GM19099 (cell line): ENCODE data around the gene TMEM207.

Experiments used
- POLR2A ChIP-seq: IDR thresholded peaks from 3 replicates; pipeline ENCODE4 v1.6.1; 2011; ENCODE audit warnings: low read depth; ENCODE audit not compliant: insufficient read length; ENCODE audit errors: extremely low read depth

The TMEM207 gene

DNA sequence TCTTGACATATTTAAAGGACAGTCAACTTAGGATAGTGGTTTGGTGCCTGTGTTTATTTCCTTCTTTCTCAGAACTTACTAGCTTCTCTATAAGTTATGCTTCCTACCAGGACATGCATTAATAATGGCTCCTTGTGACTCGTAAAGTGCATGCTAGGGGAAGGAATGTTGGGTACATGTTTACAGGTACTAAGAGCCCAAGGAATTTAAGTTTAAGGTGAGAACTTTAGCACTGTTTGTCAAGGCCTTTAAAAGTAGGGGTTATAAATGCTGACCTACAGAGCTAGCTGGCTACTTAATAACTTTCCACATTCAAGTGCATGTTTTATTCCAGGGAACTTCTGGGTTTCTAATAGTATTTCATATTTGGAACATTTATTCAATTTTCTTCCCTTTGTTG, at the start of gene TMEM207:
Gene TMEM207, minus strand, starts transcription at position 101 of the 400 bp plus-strand sequence. Its CDS starts 92 bp downstream, at position 9.
- TF ChIP-seq POLR2A = no peak

GRCh38 chr3:190499122-190499521, 49.4 kb upstream of the TMEM207 start:
- TF ChIP-seq POLR2A = no peak

DNA sequence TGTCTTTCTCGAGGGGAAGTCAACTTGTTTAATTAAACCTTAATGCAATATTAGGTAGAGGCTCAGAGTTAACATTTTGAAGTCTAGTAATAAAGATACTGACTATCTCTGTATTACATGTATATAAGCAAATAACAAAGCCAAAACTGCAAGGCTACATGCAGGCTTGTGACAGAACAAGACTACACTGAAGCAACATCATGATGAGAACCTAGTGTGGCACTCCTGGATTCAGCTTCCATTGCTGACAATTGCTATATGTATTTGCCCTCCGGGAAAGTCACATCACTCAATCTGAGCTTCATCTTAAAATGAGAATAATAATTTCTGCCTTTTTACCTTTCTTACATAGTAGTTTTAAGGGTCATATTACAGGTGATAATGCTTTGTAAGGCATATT, 48.6 kb upstream of the TMEM207 start:
- no peak for TF ChIP-seq POLR2A

DNA sequence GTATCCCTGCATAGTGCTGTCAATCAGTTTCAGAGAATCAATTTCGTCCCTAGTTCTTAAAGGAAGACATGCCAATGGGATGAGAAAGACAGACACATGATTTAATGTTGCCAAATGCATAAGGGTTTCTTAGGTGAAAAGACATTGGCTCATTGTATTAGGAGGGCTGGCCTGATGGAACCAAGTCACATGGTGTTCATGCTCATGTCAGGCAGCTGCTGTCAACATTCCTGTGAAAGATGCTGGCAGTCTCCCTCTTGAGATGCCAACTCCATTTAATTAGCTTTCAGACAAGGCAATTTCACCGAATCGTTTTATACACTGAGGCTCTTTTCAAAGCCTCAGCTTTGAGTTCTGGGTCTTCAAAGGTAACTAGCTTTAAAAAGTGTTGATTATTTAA, 48.1 kb upstream of the TMEM207 start:
- no peak for TF ChIP-seq POLR2A

DNA sequence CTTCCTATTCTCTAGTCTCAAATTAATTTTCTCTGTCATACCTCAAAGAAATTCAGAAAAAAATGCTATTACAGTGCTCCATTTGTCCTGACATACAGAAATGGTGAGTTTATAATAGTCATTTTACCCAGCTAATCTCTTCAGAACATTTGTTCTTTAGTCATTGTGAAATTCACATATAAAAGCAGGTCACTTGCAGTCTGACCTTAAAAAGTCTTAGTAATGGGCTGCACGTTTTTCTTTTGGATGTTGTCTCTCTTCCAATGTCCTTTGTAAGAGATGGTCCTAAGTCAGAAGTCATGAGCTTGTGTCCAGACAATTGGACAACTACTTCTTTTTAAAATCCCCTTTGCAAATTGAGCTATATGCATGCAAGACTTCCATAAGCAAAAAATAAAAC, 47.2 kb upstream of the TMEM207 start:
- no peak for TF ChIP-seq POLR2A

- no peak for TF ChIP-seq POLR2A
These were observed 46.1 kb upstream of the TMEM207 start for GRCh38 chr3:190495796-190496195.

DNA sequence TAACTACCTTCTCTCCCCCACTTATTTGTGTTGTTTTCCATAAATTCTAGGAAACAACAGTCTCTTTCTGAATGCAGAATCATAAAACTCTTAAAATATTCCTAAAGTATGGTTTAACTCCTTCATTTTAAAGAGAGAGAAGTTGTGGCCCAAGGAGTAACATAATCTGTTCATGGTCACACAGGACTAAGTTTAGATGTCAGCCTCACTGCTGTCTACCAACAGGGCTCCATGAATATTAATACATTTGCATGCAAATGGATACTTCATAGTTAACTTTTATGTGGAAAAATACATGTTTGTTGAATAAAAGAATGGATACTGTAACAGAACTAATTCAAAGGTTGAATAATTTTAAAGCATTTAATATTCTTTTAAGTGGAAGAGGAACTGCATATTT, 45.7 kb upstream of the TMEM207 start:
- TF ChIP-seq POLR2A = no peak

DNA sequence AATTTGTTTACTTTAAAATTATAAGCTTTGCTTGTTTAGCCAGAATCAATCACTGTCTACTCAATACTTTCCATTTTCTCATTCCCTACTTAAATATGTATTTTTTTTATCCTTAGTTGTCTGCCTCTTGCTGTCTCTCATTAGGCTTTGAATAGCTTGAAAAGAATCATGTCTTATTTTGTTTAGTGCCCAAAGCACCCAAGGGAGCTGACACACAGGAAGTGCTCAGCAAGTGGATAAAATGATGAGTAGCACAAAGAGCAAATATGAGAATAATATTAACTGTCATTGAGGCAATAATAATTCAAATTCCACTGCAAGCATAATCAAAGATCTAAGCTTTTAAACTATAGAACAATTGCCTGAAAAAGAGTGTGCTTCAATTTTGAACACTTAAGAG, 45.2 kb upstream of the TMEM207 start:
- TF ChIP-seq POLR2A = no peak

GRCh38 chr3:190492966-190493365, 43.3 kb upstream of the TMEM207 start:
- TF ChIP-seq POLR2A = no peak

DNA sequence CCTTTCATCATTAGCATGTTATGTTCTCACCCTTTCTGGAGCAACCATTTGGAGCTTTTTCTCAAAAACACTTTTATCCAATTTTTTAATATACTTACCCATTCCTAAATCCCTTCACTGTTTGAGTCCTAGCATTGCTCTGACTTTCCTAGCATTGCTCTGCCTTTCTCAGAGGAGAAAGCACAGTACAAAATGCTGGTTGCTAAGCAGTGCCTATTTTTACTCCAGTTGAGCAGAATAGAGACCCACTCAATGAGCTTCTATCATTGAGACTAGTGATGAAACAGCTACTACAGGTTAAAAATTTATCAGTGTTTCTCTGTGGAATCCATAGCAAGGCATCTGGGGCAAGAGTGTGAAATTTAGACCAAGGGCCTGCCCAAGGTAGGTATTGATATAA, 42.4 kb upstream of the TMEM207 start:
- TF ChIP-seq POLR2A = no peak

- no peak for TF ChIP-seq POLR2A
These were observed 41.9 kb upstream of the TMEM207 start for GRCh38 chr3:190491533-190492054.

DNA sequence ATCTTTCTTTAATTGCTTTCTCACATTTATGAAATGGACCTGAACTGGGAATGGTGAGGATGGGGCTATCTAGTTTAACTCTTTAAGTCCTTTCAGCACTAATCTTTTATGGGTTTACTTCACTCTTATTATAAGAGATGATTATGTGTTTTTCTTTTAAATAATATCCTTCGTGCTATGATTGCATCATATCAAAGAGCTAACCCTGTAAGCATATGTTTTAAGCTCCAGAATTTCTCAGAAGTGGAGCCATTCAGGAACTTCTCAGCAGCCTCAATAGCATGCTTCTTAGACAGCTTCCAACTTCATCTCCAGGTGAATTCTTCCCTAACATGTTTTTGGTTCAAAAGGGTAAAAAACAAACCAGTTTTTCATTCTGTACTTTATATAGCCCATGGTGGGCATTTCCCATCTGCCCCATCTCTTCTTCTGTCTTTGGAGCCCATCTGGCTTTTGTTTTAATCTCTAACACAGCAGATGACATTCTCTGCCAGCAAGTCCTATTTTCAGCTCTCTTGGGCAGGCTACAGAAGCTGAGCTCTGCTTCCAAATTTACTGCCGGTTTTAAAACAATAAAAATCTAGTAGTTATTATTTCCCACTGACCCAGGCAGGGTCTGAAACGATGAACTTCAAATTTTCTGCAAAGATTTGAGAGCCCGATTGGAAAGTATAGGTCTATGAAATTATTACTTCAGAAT, 37.4 kb upstream of the TMEM207 start:
- TF ChIP-seq POLR2A = no peak

GRCh38 chr3:190486533-190486864, 36.8 kb upstream of the TMEM207 start:
- TF ChIP-seq POLR2A = no peak

- no peak for TF ChIP-seq POLR2A
These were observed 36.3 kb upstream of the TMEM207 start for GRCh38 chr3:190485830-190486532.

- no peak for TF ChIP-seq POLR2A
These were observed 32.1 kb upstream of the TMEM207 start for GRCh38 chr3:190481779-190482178.

DNA sequence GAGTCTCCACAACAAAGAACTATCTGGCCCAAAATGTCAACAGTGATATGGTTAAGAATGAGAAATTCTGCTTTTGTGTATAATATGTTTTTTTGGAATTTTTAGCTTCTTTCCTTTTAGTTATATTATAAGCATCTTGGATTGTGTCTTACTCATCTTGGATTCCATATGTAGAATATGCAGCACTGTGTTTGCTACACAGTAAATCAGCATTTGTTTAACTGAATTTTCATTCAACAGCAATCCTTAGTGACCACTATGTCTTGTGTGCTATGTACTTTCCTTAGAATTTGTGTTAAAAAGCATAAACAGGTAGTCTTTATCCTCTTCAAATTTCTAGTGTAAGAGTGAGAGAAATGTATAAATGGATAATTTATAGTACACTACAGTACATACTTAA, 18.2 kb upstream of the TMEM207 start:
- no peak for TF ChIP-seq POLR2A

GRCh38 chr3:190458040-190458439, 8.3 kb upstream of the TMEM207 start:
- no peak for TF ChIP-seq POLR2A

DNA sequence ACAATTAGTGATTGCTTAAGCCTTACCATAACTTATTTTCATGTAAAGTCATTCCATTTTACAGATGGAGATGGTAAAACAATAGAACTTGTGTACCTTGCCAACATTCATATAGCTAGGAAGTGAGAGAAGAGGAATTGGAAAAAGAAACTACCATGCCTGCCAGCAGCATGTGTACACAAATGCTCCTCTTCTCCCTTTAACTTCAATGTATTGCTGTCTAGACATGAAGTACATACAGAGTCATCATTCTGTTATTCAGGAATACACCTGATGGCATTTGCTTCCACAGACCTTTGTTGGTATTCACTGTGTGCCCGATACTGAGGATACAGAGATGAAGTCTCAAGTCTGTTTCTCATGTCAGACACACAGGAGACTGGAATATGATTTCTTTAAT, 7.1 kb upstream of the TMEM207 start:
- TF ChIP-seq POLR2A = no peak
